ENCODE results near the gene DAB2IP.

DAB2IP gene

DNA sequence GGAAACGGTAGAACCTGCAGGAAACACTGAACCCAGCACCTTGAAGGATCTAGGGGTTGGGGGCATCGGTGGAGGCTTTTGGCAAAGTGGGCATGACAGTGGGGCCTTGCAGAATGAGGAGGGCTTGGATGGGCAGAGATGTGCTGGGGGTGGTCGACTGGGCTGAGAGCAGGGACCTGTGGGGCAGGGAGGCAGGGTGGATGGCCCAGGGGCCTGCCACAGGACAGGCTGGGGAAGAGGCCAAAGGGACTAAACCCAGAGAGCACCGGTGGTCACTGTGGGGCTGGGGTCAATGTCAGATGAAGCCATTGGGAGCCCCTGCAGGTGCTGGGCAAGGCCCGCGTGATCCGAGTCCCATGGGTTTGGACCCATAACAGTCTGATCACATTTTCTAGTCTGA lies 175.3 kb downstream of the DAB2IP start:
- H3K9ac ChIP-seq (ENCODE audit: low read length), result no peak overlapping the region
- no peaks in the 10 kb centered on the region for H3K9me3 ChIP-seq (ENCODE audit: low read length)
- no peaks in the 10 kb centered on the region for H3K27me3 ChIP-seq (ENCODE audit: control insufficient read depth in 1 of 2, insufficient read depth in 2 of 2, low read length in 2 of 2)
- no peaks in the 10 kb centered on the region for H3K4me1 ChIP-seq (ENCODE audit: insufficient read depth, low read length)
- H3K36me3 ChIP-seq (ENCODE audit: insufficient read depth, low read length), result no peaks in the 10 kb centered on the region
- H3K27ac ChIP-seq (ENCODE audit: low read depth, low read length), result no peak overlapping the region
- H3K4me3 ChIP-seq (ENCODE audit: low read depth in 1 of 2, low read length in 2 of 2), result no peak overlapping the region

DNA sequence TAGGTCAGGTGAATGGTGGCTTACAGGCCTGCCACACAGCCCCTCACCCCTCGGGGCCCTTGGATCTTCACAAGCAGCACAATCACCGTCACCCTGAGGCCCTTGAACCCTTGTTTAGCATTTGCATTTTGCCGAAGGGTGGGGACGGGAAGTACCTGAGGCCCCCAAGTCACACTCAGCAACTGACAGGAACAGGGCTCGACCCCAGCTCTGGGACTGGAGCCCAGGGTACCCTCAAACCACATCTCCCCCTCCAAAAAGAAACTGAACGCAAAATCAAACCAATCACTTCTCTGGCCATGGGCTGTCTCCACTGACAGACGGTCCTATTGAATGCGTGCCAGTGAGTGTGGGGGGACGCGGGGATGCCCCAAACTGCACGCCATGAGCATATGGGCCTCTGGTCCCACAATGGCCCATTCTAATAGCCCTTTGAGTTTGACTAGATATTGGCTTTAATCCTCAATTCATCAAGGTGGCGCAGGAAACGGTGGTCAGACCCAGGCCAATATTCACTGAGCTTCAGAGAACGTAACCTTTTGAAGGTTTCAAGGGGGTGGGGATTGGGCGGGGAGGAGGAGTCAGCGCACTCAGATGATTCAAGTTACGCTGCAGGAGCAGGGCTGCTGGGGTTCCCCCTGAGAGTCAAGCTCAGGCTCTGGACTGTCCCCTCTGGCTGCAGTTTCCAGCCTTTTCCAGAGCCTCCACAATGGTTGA lies 176.0 kb downstream of the DAB2IP start:
- Histone ChIP-seq H3K36me3 (ENCODE audit: insufficient read depth, low read length) (no peaks in the 10 kb centered on the region), H3K27me3 (ENCODE audit: control insufficient read depth in 1 of 2, insufficient read depth in 2 of 2, low read length in 2 of 2) (no peaks in the 10 kb centered on the region), H3K4me1 (ENCODE audit: insufficient read depth, low read length) (no peaks in the 10 kb centered on the region), H3K9ac (ENCODE audit: low read length) (no peak overlapping the region), H3K9me3 (ENCODE audit: low read length) (no peaks in the 10 kb centered on the region), H3K27ac (ENCODE audit: low read depth, low read length) (no peak overlapping the region), H3K4me3 (ENCODE audit: low read depth in 1 of 2, low read length in 2 of 2) (no peak overlapping the region)

DNA sequence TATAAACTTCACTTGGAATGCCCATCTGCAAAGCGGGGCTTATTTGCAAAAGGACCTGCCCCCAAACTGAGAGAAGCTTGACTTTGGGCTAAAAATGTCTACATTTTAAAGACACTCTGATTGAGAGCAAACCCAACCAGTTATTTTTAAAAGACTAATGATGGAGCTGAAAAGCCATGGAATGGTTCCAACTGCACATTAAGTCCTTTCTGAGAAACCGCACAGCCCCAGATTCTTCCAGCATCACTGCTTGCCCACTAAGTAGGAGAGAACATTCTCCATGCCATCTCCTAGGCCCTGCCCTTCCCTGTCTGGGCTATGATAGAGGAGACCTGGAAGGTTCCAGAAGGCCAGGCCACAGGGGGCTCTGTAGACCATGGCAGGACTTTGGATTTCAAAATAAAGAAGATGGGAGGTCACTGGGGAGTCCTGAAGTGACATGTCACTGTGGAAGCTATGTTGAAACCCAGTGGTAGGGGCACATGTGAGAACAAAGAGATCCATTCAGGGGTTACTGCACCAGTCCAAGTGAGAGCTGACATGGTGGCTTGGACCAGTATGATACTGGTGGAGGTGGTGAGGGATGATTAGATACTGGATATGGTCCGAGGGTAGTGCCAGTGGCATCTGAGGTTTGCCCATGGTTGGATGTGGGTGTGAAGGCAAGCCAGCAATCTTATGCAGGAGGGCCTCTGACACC lies 179.2 kb downstream of the DAB2IP start:
- no peaks in the 10 kb centered on the region for H3K9me3 ChIP-seq (ENCODE audit: low read length)
- no peak overlapping the region for H3K4me3 ChIP-seq (ENCODE audit: low read depth in 1 of 2, low read length in 2 of 2)
- no peak overlapping the region for H3K27ac ChIP-seq (ENCODE audit: low read depth, low read length)
- H3K9ac ChIP-seq (ENCODE audit: low read length), result no peak overlapping the region
- H3K36me3 ChIP-seq (ENCODE audit: insufficient read depth, low read length), result no peaks in the 10 kb centered on the region
- H3K4me1 ChIP-seq (ENCODE audit: insufficient read depth, low read length), result no peaks in the 10 kb centered on the region
- H3K27me3 ChIP-seq (ENCODE audit: control insufficient read depth in 1 of 2, insufficient read depth in 2 of 2, low read length in 2 of 2), result no peaks in the 10 kb centered on the region

DNA sequence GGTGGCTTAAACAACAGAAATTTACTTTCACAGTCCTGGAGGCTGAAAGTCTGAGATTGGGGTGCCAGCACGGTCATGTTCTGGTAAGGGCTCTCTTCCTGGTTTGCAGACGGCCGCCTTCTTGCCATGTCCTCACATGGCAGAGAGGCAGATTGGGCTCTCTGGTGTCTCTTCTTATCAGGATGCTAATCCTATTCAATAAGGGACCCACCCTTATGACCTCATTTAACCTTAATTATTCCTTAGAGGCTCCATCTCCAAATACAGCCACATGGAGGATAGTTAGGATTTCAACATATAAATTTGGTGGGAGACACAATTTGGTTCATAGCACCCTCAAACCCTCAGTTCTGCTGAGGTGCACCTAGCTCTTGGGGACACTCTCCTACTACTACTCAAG lies 180.4 kb downstream of the DAB2IP start:
- Histone ChIP-seq H3K4me3 (ENCODE audit: low read depth in 1 of 2, low read length in 2 of 2) (no peak overlapping the region), H3K9me3 (ENCODE audit: low read length) (no peaks in the 10 kb centered on the region), H3K36me3 (ENCODE audit: insufficient read depth, low read length) (no peaks in the 10 kb centered on the region), H3K27ac (ENCODE audit: low read depth, low read length) (no peak overlapping the region), H3K9ac (ENCODE audit: low read length) (no peak overlapping the region), H3K27me3 (ENCODE audit: control insufficient read depth in 1 of 2, insufficient read depth in 2 of 2, low read length in 2 of 2) (no peaks in the 10 kb centered on the region), H3K4me1 (ENCODE audit: insufficient read depth, low read length) (no peaks in the 10 kb centered on the region)

DNA sequence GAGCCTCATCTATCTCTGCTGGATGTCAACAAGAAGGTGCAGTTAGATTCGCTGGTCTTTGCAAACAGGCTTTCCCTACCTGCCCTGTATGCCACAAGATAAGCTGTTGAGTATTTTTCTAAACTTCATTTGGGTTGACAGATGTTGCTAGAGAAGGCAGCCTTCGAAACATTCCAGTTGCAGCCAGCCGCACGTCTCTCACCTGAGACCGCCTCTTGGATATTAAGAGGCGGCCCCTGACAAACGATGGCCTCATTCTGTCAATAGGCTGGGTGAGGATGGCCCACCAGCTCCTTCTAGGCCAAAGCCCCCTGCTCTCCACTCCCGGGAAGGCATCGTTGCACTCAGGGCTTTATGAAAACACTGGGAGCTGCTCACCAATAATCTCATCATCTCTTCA lies 181.6 kb downstream of the DAB2IP start:
- Histone ChIP-seq H3K4me1 (ENCODE audit: insufficient read depth, low read length) (peaks cover 7% of the 10 kb centered on the region), H3K9ac (ENCODE audit: low read length) (no peak overlapping the region), H3K27me3 (ENCODE audit: control insufficient read depth in 1 of 2, insufficient read depth in 2 of 2, low read length in 2 of 2) (no peaks in the 10 kb centered on the region), H3K4me3 (ENCODE audit: low read depth in 1 of 2, low read length in 2 of 2) (no peak overlapping the region), H3K36me3 (ENCODE audit: insufficient read depth, low read length) (no peaks in the 10 kb centered on the region), H3K9me3 (ENCODE audit: low read length) (no peaks in the 10 kb centered on the region), H3K27ac (ENCODE audit: low read depth, low read length) (no peak overlapping the region)

All from muscle layer of colon (tissue), 2 donors.